Ishikawa (cell line): Measurements from ENCODE around the gene CLNK.

Source experiments
- CEBPB ChIP-seq: IDR thresholded peaks from 2 replicates; pipeline ENCODE4 v1.6.1; 2012
- CREB1 ChIP-seq: IDR thresholded peaks from 2 replicates; pipeline ENCODE4 v1.6.1; 2012; ENCODE audit warnings: low read depth
- EGR1 ChIP-seq: IDR thresholded peaks from 2 replicates; pipeline ENCODE4 v1.6.1; 2012
- EP300 ChIP-seq: IDR thresholded peaks from 2 replicates; pipeline ENCODE4 v1.6.1; 2012; ENCODE audit warnings: borderline replicate concordance
- FOXM1 ChIP-seq: IDR thresholded peaks from 2 replicates; pipeline ENCODE4 v1.6.1; 2012; ENCODE audit warnings: low read depth, borderline replicate concordance
- NFIC ChIP-seq: IDR thresholded peaks from 2 replicates; pipeline ENCODE4 v1.6.1; 2012
- RAD21 ChIP-seq: IDR thresholded peaks from 2 replicates; pipeline ENCODE4 v1.6.1; 2012; ENCODE audit warnings: low read depth
- TAF1 ChIP-seq: IDR thresholded peaks from 2 replicates; pipeline ENCODE4 v1.6.1; 2012; ENCODE audit warnings: low read depth, mild to moderate bottlenecking
- TCF12 ChIP-seq: IDR thresholded peaks from 2 replicates; pipeline ENCODE4 v1.6.1; 2012; ENCODE audit warnings: low read depth
- TEAD4 ChIP-seq: IDR thresholded peaks from 2 replicates; pipeline ENCODE4 v1.6.1; 2012
- YY1 ChIP-seq: IDR thresholded peaks from 2 replicates; pipeline ENCODE4 v1.6.1; 2012; ENCODE audit warnings: low read depth
- ZBTB7A ChIP-seq: IDR thresholded peaks from 2 replicates; pipeline ENCODE4 v1.6.1; 2012; ENCODE audit warnings: low read depth
- TF ChIP-seq, protein P1 (sequence below): IDR thresholded peaks from 2 replicates; pipeline ENCODE4 v1.6.1; 2012
- TF ChIP-seq, protein P2 (sequence below): IDR thresholded peaks from 2 replicates; pipeline ENCODE4 v1.6.1; 2012
- TF ChIP-seq, protein P3 (sequence below): IDR thresholded peaks from 2 replicates; pipeline ENCODE4 v1.6.1; 2012; ENCODE audit warnings: low read depth, mild to moderate bottlenecking

The CLNK gene

DNA sequence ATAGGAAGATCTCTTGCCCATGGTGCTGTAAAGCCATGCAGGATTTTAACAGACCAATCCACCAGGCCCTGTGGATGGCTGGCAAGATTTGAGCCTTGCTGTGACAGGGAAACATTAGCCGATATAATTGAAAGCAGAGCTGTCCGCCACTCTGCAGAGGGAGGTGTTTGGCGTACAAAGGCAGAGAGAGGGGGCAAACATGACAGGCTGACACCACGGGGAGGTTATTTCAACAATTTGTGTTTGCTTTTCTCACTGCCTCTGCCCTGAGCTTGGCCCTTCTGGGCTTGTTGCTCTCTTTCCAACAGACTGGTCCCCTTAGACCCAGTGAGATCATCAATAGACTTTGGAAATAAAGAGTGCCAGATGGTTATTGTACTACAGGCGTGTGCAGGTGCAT lies 59.4 kb downstream of the CLNK start:
- TF ChIP-seq EP300 (no peak), CREB1 (no peak), TEAD4 (no peak), CEBPB (no peak), FOXM1 (no peak), ZBTB7A (no peak), RAD21 (no peak), TCF12 (no peak), TAF1 (no peak), NFIC (no peak), EGR1 (no peak), YY1 (no peak)
- TF ChIP-seq, protein P1, sequence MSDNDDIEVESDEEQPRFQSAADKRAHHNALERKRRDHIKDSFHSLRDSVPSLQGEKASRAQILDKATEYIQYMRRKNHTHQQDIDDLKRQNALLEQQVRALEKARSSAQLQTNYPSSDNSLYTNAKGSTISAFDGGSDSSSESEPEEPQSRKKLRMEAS: no peak
- TF ChIP-seq, protein P2, sequence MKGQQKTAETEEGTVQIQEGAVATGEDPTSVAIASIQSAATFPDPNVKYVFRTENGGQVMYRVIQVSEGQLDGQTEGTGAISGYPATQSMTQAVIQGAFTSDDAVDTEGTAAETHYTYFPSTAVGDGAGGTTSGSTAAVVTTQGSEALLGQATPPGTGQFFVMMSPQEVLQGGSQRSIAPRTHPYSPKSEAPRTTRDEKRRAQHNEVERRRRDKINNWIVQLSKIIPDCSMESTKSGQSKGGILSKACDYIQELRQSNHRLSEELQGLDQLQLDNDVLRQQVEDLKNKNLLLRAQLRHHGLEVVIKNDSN: no peak
- TF ChIP-seq, protein P3, sequence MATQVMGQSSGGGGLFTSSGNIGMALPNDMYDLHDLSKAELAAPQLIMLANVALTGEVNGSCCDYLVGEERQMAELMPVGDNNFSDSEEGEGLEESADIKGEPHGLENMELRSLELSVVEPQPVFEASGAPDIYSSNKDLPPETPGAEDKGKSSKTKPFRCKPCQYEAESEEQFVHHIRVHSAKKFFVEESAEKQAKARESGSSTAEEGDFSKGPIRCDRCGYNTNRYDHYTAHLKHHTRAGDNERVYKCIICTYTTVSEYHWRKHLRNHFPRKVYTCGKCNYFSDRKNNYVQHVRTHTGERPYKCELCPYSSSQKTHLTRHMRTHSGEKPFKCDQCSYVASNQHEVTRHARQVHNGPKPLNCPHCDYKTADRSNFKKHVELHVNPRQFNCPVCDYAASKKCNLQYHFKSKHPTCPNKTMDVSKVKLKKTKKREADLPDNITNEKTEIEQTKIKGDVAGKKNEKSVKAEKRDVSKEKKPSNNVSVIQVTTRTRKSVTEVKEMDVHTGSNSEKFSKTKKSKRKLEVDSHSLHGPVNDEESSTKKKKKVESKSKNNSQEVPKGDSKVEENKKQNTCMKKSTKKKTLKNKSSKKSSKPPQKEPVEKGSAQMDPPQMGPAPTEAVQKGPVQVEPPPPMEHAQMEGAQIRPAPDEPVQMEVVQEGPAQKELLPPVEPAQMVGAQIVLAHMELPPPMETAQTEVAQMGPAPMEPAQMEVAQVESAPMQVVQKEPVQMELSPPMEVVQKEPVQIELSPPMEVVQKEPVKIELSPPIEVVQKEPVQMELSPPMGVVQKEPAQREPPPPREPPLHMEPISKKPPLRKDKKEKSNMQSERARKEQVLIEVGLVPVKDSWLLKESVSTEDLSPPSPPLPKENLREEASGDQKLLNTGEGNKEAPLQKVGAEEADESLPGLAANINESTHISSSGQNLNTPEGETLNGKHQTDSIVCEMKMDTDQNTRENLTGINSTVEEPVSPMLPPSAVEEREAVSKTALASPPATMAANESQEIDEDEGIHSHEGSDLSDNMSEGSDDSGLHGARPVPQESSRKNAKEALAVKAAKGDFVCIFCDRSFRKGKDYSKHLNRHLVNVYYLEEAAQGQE: no peak

DNA sequence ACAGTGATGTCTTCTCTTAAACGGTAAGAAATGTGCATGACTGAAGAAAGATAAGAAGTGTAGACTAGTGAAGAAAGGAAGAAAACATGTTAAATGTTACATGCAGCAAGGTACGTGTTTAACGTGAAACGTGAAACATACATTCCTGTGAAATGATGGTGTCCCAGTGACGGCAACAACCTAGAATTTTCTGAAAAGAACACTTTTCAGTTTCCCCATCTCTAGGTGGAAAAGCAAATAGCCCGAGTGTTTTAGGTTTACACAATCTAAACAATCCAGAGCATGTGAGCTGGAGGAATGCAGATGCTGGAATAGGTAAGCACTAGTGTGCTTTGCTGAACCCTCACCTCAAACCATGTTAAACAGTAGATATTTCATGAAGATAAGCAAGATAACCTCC lies 60.7 kb downstream of the CLNK start:
- TF ChIP-seq, protein P2: no peak
- TF ChIP-seq YY1 (no peak), TEAD4 (no peak), FOXM1 (no peak), ZBTB7A (no peak), CREB1 (no peak), CEBPB (no peak), TCF12 (no peak)
- TF ChIP-seq, protein P3: no peak
- TF ChIP-seq, protein P1: no peak

DNA sequence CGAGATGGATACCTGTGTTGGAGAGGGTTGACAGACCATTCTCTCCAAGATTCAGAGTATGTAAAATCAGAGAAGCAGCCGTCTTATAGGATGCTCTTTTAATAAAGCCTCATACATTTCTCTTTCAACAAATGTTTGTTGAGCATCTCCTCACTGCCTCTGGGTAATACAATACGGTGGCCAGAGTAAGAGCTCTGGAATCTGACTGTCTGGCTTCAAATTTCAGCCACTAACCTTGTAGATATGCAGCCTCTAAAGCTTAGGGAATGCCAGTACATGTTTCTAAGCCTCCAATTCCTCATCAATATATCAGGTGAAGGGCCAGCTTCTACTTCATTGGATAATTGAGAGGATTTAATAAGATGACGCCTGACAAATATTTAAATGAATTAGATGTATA lies 61.3 kb downstream of the CLNK start:
- TF ChIP-seq EP300 (no peak), TEAD4 (no peak), CEBPB (no peak), TAF1 (no peak), NFIC (no peak), RAD21 (no peak)
- TF ChIP-seq, protein P1: no peak

DNA sequence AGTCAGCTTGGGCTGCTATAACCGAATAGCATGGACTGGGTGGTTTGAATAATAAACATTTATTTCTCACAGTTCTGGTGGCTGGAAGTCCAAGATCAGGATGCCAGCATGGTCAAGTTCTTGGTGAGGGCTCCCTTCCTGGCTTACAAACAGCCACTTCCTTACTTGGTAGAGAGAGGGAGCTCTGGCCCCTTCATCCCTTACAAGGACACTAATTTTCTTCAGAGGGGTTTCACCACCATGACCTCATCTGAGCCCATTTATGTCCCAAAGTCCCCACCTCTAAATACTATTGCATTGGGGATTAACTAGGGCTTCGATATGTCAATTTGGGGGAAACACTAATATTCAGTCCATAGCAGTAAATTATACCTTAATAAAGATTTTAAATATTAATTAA lies 61.8 kb downstream of the CLNK start:
- TF ChIP-seq, protein P2: no peak
- TF ChIP-seq TAF1: no peak
- TF ChIP-seq TEAD4: no peak
- no peak for TF ChIP-seq TCF12
- no peak for TF ChIP-seq RAD21
- TF ChIP-seq FOXM1: no peak
- TF ChIP-seq YY1: no peak
- no peak for TF ChIP-seq ZBTB7A

DNA sequence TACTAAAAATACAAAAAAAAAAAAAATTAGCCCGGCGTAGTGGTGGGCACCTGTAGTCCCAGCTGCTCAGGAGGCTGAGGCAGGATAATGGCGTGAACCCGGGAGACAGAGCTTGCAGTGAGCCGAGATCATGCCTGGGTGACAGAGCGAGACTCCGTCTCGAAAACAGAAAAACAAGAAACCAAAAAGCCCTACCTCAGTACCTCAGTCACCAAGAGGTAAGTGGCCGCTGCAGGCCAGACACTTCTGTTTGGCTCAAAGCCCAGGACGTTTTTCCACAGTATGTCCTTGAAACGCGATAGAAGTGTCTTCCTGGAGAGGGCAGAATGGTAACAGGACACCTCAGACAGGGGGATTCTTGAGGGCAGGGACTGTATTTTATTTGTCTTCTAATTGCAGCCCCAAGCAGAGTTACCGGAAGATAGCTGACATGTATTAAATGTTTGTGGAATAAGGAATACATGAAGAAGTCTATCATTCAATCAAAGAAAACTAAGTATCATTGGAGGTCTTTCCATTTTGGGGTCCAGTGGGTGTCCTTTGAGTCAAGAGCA lies 63.6 kb downstream of the CLNK start:
- TF ChIP-seq CEBPB (no peak), NFIC (no peak)

DNA sequence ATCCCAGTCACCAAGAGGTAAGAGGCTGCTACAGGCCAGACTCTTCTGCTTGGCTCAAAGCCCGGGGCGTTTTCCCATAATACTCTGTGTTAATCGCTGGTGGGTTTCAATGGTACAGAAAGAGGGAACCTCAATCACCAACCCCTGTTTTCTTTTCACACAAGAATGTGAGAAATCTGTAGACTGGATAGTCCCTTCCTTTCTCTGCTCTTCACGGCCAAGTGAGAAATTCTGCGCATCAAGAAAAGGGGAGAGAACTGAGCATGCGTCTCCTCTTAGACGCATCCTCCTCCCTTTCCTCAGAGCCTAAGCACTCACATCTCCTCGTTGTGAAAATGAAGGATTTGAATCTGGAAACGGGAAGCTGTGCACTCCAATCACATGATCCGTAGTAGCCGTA lies 64.7 kb downstream of the CLNK start:
- TF ChIP-seq TEAD4 (no peak), YY1 (no peak), TCF12 (no peak), ZBTB7A (no peak), EP300 (no peak), EGR1 (no peak), RAD21 (no peak), FOXM1 (no peak), TAF1 (no peak), CEBPB (no peak), CREB1 (no peak), NFIC (no peak)
- TF ChIP-seq, protein P3: no peak
- TF ChIP-seq, protein P1: no peak
- TF ChIP-seq, protein P2: no peak
